ENCODE results near the gene MLXIPL.
"Not testable (repeated sequence)": the region's sequence is repeated elsewhere in the genome, so short reads cannot be mapped to it uniquely, and the experiment has no call there.

MLXIPL gene

DNA sequence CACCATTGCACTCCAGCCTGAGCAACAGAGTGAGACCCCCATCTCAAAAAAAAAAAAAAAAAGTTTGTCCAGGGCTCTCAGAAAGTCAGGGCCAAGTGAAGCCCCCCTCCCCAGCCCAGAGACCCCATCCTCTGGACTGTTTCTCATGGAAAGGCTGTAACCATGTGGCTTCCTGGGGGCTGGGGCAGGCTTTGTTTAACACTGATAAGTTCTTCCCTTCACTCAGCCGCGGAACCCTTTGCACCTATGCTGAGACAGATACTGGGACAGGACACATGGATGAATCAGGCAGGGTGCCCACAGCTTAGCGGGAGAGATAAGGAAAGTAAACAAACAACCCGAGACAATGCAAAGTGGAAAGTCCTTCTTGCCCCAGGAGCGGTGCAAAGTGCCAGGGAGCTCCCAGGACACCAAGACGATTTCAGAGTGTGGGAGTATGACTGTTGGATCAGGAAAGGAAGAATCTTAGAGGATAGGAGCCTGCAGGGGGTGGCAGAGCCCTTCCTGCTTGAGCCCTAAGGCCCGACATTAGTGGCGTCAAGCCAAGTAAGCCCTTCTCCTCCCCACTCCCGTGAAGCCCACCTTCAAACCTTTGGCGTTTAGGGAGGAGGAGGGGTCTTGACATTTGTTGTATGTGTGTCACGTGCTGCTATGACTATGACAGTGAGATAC, 11.6 kb downstream of the MLXIPL start:
- DNase-seq = peak in 1 of 2 experiments; percentile 38

DNA sequence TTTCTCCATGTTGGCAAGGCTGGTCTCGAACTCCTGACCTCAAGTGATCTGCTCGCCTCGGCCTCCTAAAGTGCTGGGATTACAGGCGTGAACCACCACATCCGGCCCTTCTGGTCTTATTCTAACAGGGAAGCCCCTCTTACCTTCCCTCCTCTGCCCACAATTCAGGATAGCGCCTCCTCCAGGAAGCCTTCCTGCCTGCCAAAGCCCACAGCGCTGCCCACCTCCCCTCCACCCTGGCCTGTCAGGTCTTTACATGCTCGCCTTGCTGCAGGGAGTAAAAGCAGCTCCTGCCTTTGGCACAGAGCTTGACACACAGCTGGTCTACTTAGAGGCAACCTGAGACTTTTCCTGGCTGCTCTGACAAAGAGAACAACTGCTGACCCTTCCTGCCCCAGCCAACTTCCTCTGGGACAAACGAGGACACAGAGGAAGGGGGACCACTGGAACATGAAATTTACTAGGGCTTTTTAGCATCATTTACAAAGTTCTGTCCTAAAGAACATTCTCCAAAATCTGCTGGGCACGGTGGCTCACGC, 13.2 kb downstream of the MLXIPL start:
- no peak for DNase-seq

DNA sequence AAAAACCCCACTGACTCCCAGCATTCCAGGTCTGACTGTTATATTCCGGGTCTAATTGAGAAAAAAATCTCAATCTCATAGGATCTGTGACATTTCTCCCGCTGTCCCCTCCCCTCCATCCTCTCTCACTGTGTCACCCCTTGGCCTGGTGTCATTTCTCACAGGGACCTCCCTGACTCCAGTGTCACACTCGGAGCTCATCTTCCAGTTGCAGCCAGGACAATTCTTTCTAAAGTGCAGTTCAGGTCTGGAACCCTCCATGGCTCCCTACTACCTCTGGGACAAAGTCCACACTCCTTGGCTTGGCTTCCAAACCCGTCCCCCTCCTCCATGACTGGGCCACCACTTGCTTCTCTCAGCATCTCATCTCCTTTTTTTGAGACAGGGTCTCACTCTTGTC, 14.2 kb downstream of the MLXIPL start:
- no peak for DNase-seq

DNA sequence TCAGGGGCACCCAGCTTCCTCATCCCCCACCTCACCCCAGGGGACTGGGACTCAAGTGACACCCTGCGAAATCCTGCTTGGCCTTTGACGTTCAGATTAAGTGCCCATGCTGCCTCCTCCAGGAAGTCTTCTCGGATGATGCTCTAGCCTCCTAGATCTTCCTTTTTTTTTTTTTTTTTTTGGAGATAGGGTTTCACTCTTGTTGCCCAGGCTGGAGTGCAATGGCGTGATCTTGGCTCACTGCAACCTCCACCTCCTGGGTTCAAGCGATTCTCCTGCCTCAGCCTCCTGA, 16.7 kb downstream of the MLXIPL start:
- not testable (repeated sequence) for DNase-seq

DNA sequence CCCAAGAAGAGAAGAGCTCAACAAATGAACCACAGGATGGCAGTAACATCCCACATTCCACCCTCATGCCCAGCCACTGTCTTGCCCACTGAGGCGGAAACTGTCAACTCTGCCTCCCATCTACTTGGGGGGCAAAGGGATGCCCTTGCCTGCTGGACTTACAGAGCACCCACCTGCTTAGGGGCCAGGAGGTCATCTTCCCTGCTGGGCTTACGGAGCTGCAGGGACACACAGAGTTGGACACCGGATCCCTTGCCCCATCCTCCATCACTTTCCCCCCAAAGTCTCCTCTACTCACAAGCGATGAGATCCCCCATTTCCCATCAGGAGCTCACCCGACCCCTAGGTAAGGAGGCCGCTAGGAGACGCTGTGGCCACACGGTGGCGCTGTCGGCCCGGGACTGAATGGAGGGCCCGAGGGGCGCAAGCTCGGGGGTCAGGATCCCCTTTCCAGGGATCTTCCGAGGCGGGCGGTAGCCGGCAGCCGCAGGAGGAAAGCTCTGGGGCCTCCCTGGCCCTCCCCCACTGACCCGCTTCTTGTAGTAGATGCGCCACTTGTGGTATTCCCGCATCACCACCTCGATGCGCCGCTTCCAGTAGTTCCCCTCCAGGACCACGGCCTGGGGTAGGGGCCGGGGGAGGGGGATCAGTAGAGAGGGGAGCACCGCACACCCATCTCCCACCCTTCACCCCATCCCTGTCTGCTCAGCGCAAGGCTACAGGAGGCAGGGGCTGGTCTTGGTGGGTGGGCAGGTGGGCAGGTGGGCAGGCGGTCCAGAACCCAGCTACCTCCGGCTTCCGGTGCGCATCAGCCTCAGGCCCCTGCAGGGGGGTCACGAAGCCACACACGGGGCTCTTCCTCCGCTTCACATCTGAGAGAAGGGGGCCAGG, 17.3 kb downstream of the MLXIPL start:
- DNase-seq = peak; percentile 15 to 38

DNA sequence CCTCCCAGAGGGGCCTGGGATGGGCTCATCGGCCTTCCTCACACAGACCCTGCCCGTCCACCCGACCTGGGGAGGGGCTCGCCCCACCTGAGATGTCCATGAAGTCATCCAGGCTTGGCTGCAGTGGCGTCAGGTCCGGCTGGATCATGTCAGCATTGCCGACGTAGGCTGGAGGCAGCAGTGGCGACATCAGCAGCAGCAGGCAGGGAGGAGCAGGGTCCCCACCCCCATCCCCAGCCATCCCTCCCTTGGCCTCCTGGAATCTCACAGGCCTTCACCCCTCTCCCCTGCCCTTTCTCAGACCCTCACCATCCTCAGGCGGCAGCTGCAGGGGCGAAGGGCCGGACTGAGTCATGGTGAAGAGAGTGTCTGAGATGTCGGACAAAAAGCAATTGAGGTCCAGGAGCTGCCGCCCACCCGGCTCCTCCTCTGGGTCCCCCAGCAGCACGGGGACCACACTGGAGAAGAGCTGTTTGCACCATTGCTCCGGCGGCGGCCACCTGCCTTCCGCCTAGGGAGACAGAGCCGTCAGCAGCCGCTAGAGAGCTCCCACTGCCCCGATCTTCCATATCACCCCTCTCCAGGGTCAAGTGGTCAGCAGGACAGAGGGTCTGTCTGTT, 18.6 kb downstream of the MLXIPL start:
- no peak for DNase-seq

DNA sequence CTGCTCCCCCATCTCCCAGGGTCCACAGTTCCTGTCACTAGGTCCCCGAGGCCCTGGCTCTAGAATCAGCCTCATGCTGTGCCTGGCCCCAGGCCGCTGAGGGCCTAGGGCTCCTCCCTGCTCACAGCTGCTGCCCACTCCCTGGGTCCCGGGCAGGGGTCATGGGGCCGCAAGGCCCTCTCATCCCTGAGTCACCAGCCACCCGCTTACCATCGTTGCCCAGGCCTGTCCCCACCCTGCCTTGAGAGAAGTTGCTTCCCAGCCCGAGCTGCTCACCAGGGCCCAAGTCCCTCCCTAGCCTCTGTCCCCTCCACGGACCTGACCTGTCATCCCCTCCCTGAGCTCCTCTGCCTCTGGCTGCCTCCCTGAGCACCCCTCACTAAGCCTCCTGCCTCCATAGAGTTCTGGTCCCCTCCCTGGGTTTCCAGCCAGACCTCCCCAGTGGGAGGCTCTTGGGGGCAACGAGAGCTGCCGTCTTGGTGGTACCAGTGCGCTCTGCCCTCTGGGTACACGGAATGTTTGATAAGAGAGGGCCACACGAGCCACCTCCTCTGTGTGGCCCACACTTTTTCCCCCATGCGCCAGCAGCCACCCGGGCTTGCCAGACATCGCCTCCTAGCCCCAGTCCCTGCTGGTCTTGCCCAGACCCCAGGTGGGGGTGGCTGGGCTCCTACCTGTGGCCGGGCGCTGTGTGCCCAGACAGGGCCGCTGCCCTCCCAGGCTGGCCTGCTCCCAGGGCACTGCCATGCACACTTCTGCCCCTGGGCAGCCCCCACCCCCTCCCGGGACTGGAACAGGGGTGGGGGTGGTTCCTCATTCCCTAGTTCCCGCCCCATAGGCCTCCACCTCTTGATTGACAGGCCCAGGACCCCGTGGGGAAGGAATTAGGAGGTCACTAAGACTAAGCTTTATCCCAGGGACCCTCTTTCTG, 21.3 kb downstream of the MLXIPL start:
- no peak for DNase-seq

DNA sequence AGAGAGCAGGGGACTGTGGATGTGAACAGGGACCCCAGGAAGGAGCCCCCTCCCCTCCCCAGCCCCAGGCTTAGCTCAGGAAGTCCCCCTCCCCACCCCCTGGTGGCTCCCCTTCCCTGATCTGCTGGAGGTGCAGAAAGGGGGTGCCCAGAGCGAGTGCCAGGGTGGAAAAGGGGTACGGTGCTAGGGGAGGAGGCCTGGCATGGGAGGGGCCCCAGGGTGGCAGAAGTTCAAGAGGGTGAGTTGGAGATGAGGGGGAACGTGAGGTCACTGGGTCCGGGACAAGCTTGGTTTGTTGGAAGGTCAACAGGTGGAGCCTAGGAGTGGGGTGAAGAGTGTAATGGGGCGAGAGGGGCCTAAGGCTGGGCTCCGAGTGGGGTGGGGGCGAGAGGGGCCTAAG, 24.4 kb downstream of the MLXIPL start:
- DNase-seq = no peak

DNA sequence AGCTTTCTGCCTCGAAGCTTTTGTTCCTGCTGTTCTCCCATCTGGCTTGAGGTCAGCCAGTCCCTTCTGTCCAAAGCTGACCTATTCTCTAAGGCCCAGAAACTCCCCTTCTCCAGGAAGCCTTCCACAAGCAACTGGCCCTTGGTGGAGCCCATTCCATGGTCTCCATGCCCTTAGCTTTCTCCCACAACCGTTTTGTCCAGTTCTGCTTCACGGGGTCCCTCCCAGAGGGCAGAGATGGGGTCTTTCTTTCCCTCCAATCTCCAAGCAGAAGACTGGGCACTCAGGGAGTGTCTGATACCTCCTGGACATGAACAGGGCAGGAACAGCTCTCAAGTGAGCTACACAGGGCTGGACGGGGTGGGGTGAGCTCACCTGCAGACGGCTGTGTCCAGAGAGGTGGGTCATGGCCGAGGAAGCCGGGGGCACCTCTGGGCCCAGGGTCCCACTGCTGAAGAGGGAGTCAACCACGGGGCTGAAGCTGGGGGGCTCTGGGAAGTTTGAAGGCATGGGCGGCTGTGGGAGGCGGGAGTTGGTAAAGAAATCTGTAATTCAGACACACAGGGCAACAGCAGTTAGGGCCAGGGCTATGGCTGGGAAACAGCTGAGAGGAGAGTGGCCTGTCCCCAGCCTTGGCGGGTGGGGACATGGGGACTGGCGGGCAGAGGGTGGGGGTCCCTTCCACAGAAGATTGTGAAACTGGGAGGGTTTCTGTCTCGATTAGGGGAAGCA, 25.0 kb downstream of the MLXIPL start:
- DNase-seq = no peak

DNA sequence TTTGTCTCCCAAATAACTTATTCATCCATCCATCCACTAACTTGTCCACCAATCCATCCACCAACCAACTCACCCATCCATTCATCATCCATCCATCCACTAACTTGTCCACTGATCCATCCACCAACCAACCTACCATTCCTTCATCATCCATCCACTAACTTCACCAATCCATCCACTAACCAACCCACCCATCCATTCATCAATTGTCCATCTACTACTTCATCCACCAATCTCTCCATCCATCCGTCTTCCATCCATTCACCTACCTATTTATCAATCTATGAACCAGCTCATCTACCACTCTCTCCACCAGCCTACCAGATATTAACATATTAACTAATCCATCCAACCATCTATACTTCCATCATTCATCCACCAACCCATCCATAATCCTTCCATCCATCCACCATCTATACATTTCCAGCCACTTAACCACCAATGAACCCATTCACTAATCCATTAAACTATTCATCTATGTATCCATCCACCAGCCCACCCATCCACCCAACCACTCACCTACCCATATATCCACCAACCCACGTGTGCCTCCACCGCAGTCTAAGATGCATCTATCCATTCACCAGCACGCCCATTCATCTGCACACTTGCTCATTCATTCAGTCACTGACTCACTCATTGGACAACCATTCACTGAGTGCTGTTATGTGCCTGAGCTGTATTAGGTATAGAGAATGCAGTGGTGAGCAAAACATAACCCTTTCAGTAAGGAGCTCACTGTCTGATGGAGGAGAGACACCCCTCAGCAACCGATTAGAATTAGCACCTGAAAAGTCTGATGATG, 26.1 kb downstream of the MLXIPL start:
- no peak for DNase-seq

DNA sequence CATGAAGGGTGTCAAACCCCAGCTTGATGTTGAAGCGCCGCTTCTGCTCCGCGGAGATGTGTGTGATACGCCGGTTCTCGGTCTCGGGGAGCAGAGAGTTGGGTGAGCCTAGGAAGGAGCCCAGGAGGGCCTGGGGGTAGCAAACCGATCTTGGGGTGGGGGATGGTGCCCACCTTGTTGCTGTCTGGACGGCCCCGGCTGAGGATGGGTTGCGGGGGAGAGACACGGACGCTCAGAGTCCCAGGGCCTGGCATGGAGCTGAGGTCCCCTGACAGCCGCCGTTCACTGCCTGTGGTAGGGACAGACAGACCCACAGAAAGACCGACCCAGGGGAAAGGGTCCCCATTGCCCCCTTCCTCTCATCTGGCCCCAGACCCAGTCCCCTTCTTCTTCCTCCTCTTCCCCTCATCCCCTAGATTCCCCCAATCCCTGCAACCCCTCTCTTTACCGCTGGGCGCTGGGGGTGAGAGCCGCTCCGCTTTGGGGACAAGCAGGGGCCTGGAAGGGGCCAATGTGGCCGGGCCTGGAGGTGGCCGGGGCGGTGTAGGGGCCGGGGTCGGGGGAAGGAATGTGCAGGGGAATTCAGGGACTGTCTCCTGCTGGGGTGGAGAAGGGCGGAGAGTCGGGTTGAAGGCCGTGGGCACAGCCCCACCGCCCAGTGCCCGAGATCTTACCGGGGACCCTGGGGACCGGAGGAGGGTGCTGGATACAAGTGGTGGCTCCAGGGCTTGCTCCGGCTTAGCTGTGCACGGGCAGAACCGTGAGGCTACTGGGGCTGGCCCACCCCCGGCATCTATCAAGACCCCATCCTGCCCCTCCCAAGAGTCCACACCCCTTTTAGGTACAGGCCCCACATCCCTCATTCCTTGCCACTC, 27.9 kb downstream of the MLXIPL start:
- DNase-seq = no peak

DNA sequence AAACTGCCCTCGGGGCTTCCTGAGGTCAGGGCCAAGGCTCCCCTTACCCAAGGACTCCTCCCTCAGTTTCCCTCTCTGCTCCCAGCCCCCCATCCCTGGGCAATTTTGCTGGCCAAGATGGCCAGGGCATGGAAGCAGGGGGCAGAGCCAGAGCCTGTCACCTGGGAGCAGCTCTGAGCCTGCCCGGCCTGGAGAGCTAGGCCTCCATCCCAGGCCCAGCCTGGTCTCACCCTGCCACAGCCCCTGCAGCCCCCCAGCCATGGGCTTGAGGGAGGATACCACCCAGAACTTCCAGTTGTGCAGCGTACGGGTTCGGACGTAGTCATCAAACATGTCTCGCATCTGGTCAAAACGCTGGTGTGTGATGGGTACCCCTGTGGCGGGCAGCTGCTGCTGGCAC, 29.0 kb downstream of the MLXIPL start:
- no peak for DNase-seq

DNA sequence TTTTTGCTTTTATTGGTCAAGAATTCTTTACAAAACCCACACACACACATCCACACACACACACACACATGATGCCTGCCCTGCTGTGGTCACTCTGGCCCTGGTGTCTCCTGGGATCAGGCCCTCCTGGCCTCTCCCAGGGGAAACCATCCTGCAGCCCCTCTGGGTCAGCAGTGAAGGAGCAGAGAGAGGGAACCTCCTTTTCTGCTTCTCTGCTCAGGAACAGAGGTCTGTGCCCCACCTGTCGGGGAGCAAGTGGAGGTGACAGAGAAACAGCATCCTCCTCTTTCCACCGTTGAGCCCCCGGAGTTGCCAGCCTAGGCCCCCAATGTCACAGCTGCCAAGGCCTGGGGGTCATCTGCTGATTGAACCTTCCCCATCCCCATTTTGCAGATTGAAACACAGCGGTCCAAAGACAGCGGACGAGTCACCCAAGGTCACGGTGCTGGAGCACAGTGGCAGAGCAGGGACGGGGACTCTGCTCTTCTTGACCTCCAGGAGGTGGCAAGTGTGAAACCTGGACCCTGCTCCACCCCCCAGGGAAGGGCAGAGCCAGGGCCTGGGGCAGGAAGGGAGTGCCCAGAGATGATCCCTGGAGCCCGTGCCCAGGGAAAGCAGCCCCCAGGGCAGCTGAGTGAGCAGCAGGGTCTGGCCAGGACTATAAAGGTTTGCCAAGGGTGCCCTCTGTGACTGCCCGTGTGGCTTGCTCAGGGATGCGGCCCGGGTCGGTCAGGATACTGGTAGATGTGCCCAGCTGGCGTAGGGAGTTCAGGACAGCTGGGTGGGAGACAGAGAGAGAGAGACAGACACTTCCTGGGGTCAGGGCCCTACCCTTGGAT, 30.9 kb downstream of the MLXIPL start:
- no peak for DNase-seq

DNA sequence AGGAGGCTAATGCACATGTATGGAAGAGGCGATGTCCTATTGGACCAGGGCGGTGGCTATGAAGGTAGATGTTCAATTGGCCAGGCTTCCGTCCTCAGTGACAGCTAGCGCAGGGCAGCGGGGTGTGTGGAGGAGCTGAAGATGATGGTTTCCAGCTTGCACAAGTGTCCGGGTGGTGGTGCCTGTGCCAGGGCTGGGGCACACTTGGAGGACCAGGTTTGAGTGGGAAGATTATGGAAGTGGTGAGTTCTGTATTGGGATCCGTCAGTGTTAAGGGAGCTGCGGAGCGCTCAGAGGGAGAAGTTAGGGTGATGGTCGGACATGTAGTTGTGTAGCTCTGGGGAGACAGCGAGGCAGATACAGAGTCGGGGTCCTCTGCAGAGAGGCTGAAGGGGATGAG, 37.4 kb downstream of the MLXIPL start:
- no peak for DNase-seq

DNA sequence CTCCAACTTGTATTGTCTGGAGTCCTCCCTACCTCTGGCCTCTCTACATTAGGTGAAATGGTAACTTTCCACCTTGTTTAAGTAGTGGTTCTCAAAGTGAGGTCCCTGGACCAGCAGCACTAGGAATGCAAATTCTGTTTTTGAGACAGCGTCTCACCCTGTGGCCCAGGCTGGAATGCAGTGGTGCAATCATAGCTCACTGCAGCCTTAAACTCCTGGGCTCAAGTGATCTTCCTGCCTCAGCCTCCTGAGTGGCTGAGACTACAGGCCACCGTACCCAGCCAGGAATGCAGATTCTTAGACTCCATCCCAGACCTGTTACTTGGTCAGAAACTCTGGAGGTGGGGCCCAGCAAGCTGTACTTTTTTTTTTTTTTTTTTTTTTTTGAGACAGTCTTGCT, 39.1 kb downstream of the MLXIPL start:
- DNase-seq = no peak

DNA sequence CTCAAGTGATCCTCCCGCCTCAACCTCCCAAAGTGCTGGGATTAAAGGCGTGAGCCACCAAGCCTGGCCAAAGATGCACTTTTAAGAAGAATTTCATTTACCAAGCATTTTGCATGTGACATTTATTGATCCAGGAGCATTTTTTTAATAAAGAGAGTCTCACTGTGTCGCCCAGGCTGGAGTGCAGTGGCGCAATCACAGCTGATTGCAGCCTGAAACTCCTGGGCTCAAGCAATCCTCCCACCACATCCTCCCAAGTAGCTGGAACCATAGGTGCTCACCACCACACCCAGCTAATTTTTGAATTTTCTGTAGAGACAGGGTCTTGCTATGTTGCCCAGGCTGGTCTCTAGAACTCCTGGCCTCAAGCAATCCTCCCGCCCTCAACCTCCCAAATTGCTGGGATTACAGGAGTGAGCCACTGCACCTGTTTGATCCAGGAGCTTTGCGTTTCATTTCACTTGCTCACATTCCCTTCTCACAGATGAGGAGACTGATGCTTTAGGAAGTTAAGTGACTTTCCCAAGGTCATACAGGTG, 41.6 kb downstream of the MLXIPL start:
- no peak for DNase-seq

DNA sequence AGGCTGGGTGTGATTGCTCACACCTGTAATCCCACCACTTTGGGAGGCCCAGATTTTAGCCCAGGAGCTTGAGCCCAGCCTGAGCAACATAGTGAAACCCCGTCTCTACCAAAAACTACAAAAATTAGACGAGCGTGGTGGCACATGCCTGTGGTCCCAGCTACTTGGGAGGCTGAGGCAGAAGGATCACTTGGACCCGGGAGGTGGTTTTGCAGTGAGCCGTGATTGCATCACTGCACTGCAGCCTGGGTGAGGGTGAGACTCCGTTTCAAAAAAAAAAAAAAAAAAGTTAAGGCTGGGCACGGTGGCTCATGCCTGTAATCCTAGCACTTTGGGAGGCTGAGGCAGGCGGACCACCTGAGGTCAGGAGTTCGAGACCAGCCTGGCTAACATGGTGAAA, 43.3 kb downstream of the MLXIPL start:
- DNase-seq = not testable (repeated sequence)

DNA sequence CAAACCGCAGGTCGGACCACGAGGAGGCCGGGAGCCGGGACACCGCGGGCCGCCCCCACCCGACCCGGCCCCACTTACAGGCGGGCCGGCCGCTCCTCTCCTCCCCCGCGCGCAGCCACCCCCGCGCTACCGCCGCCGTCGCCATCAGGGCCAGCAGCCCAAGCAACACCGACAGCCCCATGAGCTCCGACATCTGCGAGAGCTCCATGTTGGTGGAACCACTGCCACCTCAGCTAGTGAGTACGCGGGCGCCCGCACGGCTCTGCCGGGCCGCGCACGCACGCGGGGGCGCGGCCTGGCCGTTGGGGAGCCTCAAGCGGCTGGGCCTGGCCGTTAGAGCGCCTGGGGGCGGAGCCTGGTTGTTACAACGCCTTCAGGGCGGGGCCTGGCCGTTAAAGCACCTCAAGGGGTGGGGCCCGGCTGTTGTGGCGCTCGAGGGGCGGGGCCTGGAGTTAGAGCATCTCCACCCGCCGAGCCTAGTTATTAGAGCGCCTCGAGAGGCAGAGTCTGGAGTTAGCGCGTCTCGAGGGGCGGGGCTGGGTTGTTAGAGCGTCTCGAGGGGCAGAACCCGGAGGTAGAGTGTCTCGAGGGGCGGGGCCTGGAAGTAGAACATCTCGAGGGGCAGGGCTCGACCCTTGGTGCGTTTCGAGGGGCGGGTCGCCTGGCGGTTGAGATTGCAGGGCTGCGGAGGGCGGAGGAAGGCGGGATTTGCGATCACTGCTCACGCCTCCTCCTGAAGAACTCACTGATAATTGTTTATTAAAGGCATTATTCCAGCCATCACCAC, 45.8 kb downstream of the MLXIPL start, which contains the start of gene TBL2:
TSS of gene TBL2 (minus strand) at position 238 of the 787 bp plus-strand sequence. CDS start at position 208, 30 bp downstream.
- peak; percentile 99 to 100 for DNase-seq
